Measurements from ENCODE around the gene KCNC2.

DNA sequence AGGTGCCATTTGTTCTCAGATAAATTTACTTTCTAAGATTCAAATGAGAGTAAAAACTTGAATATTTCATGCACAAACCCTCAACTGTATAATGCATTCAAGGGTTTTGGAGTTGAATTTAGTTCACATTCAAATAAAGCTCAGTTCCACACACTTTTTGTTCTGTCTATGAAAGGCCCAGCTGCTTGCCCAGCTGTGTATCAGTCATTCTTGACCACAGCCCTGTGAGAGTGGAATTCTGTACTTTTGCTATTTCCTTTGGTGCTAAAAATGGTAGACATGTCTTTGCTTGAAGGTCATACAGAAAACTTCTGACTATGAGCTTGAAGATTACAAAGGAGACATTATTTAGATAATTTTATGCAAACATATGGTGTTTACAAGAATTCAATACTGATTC is 110.4 kb downstream of the KCNC2 start:
- no peak for TF ChIP-seq GATA3 (IDR thresholded peaks at IDR 0.05; ENCODE audit: low read depth, low read length)
- no peak for TF ChIP-seq GATA2 (IDR thresholded peaks at IDR 0.05; ENCODE audit: low read depth, low read length)

Measured in SH-SY5Y (cell line).